CD14-positive monocyte (primary cell): ENCODE results near the gene HAPLN2. TPM values are rescaled to one million over a fixed set of nuclear protein-coding genes. Genes with fewer than 3 reads are reported as not detected.

ENCODE experiments used
- DNase-seq, 3 donors: peaks; one replicate each; pipeline ENCODE4 v3.0.0-alpha.2; 2011 to 2022
- H2AFZ ChIP-seq: 2 replicates; pipeline ENCODE4 v1.6.0; 2012; ENCODE audit warnings: mild to moderate bottlenecking, low read depth, low read length, inconsistent platforms; ENCODE audit not compliant: insufficient read depth, poor library complexity, severe bottlenecking
- H3K27ac ChIP-seq, 2 donors: 1 replicate in 1 of 2; 2 replicates in 1 of 2; pipeline ENCODE4 v1.5.1; 2012 to 2013; ENCODE audit warnings: low read length in 2 of 2, control low read depth in 1 of 2, inconsistent platforms in 1 of 2, low read depth in 1 of 2, mild to moderate bottlenecking in 1 of 2
- H3K27me3 ChIP-seq, 2 donors: one replicate each; pipeline versions ENCODE4 v1.6.0 to v1.6.1; 2011 to 2013; ENCODE audit warnings: low read length in 2 of 2; ENCODE audit not compliant: control insufficient read depth in 2 of 2, insufficient read depth in 2 of 2
- H3K36me3 ChIP-seq, 2 donors: replicated peaks in 1 of 2; 1 replicate in 1 of 2; 2 replicates in 1 of 2; pipeline versions ENCODE4 v1.5.1 to v1.6.1; 2012 to 2013; ENCODE audit warnings: low read length in 2 of 2, control low read depth in 1 of 2, inconsistent platforms in 1 of 2, mild to moderate bottlenecking in 1 of 2; ENCODE audit not compliant: insufficient read depth in 2 of 2, control insufficient read depth in 1 of 2
- H3K4me1 ChIP-seq, 2 donors: 1 replicate in 1 of 2; 2 replicates in 1 of 2; pipeline versions ENCODE4 v1.5.1 to v1.6.1; 2012 to 2013; ENCODE audit warnings: low read length in 2 of 2, control low read depth in 1 of 2, inconsistent platforms in 1 of 2, mild to moderate bottlenecking in 1 of 2, moderate library complexity in 1 of 2; ENCODE audit not compliant: insufficient read depth in 2 of 2, control insufficient read depth in 1 of 2
- H3K4me2 ChIP-seq: replicated peaks from 2 replicates; pipeline ENCODE3; 2012; ENCODE audit warnings: low read length, moderate library complexity, mild to moderate bottlenecking; ENCODE audit not compliant: poor library complexity, severe bottlenecking; ENCODE audit errors: extremely low read depth
- H3K4me3 ChIP-seq, 3 experiments: fragments of 200-600 bp in 1 of 3; sonication (generic) in 1 of 3; replicated peaks in 1 of 3; 1 replicate in 2 of 3; 2 replicates in 1 of 3; pipeline ENCODE4 v1.5.1; 2011 to 2013; ENCODE audit warnings: low read length in 3 of 3, mild to moderate bottlenecking in 3 of 3, control low read depth in 2 of 3, low read depth in 2 of 3, inconsistent platforms in 1 of 3, moderate library complexity in 1 of 3
- H3K79me2 ChIP-seq: 2 replicates; pipeline ENCODE4 v1.6.0; 2012; ENCODE audit warnings: mild to moderate bottlenecking, control low read depth, inconsistent platforms, low read length, moderate library complexity; ENCODE audit not compliant: insufficient read depth
- H3K9ac ChIP-seq: 2 replicates; pipeline ENCODE4 v1.6.0; 2017; ENCODE audit warnings: low read length, mild to moderate bottlenecking; ENCODE audit not compliant: insufficient read depth, poor library complexity, severe bottlenecking
- H3K9me3 ChIP-seq, 2 donors: replicated peaks in 1 of 2; 1 replicate in 1 of 2; 2 replicates in 1 of 2; pipeline versions ENCODE4 v1.5.1 to v1.6.1; 2012 to 2013; ENCODE audit warnings: low read length in 2 of 2, control low read depth in 1 of 2; ENCODE audit not compliant: control insufficient read depth in 1 of 2, insufficient read depth in 1 of 2
- H4K20me1 ChIP-seq: 2 replicates; pipeline ENCODE4 v1.6.0; 2012; ENCODE audit warnings: mild to moderate bottlenecking, low read length, control low read depth, moderate library complexity; ENCODE audit not compliant: insufficient read depth
- H3K27ac Mint-ChIP-seq, 7 donors: one replicate each; pipeline ENCODE4 v1.8.0; 2020; ENCODE audit warnings: mild to moderate bottlenecking in 7 of 7, mixed read lengths in 7 of 7, moderate library complexity in 6 of 7, inconsistent platforms in 2 of 7
- H3K27me3 Mint-ChIP-seq, 3 donors: one replicate each; pipeline ENCODE4 v1.8.0; 2021 to 2022; ENCODE audit warnings: low read depth in 3 of 3, mild to moderate bottlenecking in 3 of 3, mixed read lengths in 3 of 3, moderate library complexity in 3 of 3, inconsistent platforms in 1 of 3
- H3K36me3 Mint-ChIP-seq, 2 donors: one replicate each; pipeline ENCODE4 v1.8.0; 2020; ENCODE audit warnings: mixed read lengths in 2 of 2, inconsistent platforms in 1 of 2, mild to moderate bottlenecking in 1 of 2
- H3K4me1 Mint-ChIP-seq: one replicate; pipeline ENCODE4 v1.8.0; 2020; ENCODE audit warnings: mild to moderate bottlenecking, mixed read lengths
- H3K4me3 Mint-ChIP-seq, 2 donors: one replicate each; pipeline ENCODE4 v1.8.0; 2020; ENCODE audit warnings: mild to moderate bottlenecking in 2 of 2, mixed read lengths in 2 of 2, moderate library complexity in 1 of 2
- H3K9me3 Mint-ChIP-seq, 7 donors: one replicate each; pipeline ENCODE4 v1.8.0; 2020 to 2022; ENCODE audit warnings: mixed read lengths in 7 of 7, mild to moderate bottlenecking in 6 of 7, moderate library complexity in 6 of 7, inconsistent platforms in 2 of 7
- CTCF ChIP-seq: fragments of 200-600 bp; IDR thresholded peaks from one replicate; pipeline ENCODE4 v1.8.0; 2022; ENCODE audit warnings: antibody characterized with exemption, mild to moderate bottlenecking
- WGBS: methylation state at CpG from one replicate; pipeline ENCODE4 v1.1.5; 2013; ENCODE audit warnings: missing lambda C conversion rate; ENCODE audit not compliant: insufficient coverage; 5-methylcytosine and 5-hydroxymethylcytosine counted together
- intact Hi-C, 2 donors: fragments of 100-400 bp; cut with micrococcal nuclease; formaldehyde crosslinking; loops; one replicate each; pipeline versions ENCODE4 v1.15.0 to v1.15.1; 2023
- polyA plus RNA-seq, 3 donors: library from polyadenylated mRNA; depleted of rRNA in 1 of 3; unstranded in 2 of 3; stranded (reverse) in 1 of 3; fragments of 300-500 nt in 2 of 3; fragments of >200 nt in 1 of 3; fragmentation: Illumina TruSeq in 2 of 3; gene quantifications; 1 replicate in 2 of 3; 2 replicates in 1 of 3; pipeline ENCODE4 v1.2.3, GENCODE V29; 2012 to 2021

Gene HAPLN2
- polyA plus RNA-seq, 3 donors = not detected

- no peaks in the 10 kb centered on the region for H3K79me2 ChIP-seq
- Mint-ChIP-seq H3K36me3 (peaks cover 3 to 4% of the 10 kb centered on the region in 2 donors), H3K27me3 (peaks cover 89 to 99% (median 95%) of the 10 kb centered on the region in 3 donors), H3K9me3 (peaks cover 0 to 12% (median 3%) of the 10 kb centered on the region in 7 donors), H3K4me1 (peaks cover 8% of the 10 kb centered on the region), H3K4me3 (peak overlapping the region in 1 of 2 donors; percentile 78), H3K27ac (peak overlapping the region in 1 of 7 donors; percentile 41)
- no CpG with 5 or more reads among the region's 7 CpGs for WGBS
- no peaks in the 10 kb centered on the region for H4K20me1 ChIP-seq
- no peak overlapping the region for H3K9ac ChIP-seq
- intact Hi-C loops = no loop called here
- peaks cover 0 to 4% of the 10 kb centered on the region in 2 donors for H3K4me1 ChIP-seq
- no peak overlapping the region for H2AFZ ChIP-seq
- H3K4me2 ChIP-seq = no peak overlapping the region
- H3K27me3 ChIP-seq = peaks cover 46 to 98% of the 10 kb centered on the region in 2 donors
- no peak overlapping the region for H3K27ac ChIP-seq
- H3K9me3 ChIP-seq = peaks cover 0 to 26% of the 10 kb centered on the region in 2 donors
- no peak for DNase-seq
- no peak overlapping the region for H3K4me3 ChIP-seq
- no peak for TF ChIP-seq CTCF
- H3K36me3 ChIP-seq = no peaks in the 10 kb centered on the region
Observed at GRCh38 chr1:156643049-156643777, 24.0 kb downstream of the HAPLN2 start.

GRCh38 chr1:156643778-156644092 lies 24.5 kb downstream of the HAPLN2 start:
- Mint-ChIP-seq H3K4me3 (peak overlapping the region in 1 of 2 donors; percentile 72), H3K27ac (peak overlapping the region in 1 of 7 donors; percentile 41), H3K27me3 (peaks cover 88 to 99% (median 94%) of the 10 kb centered on the region in 3 donors), H3K36me3 (peaks cover 3 to 4% of the 10 kb centered on the region in 2 donors), H3K9me3 (peaks cover 0 to 12% (median 3%) of the 10 kb centered on the region in 7 donors), H3K4me1 (peaks cover 8% of the 10 kb centered on the region)
- H3K4me1 ChIP-seq = peaks cover 0 to 4% of the 10 kb centered on the region in 2 donors
- intact Hi-C loops = no loop called here
- no peak overlapping the region for H2AFZ ChIP-seq
- no peaks in the 10 kb centered on the region for H3K36me3 ChIP-seq
- H4K20me1 ChIP-seq = no peaks in the 10 kb centered on the region
- 2% methylated on average over 7 of the region's 7 CpGs for WGBS
- H3K27ac ChIP-seq = no peak overlapping the region
- H3K4me2 ChIP-seq = no peak overlapping the region
- TF ChIP-seq CTCF = no peak
- H3K27me3 ChIP-seq = peaks cover 46 to 99% of the 10 kb centered on the region in 2 donors
- H3K9ac ChIP-seq = no peak overlapping the region
- no peak overlapping the region for H3K4me3 ChIP-seq
- peaks cover 0 to 26% of the 10 kb centered on the region in 2 donors for H3K9me3 ChIP-seq
- H3K79me2 ChIP-seq = no peaks in the 10 kb centered on the region
- DNase-seq = peak in 1 of 3 donors; percentile 41
